HepG2 (cell line): ENCODE measurements around the gene FADD.

Experiments
- CBFB ChIP-seq: sonication (generic); formaldehyde crosslinking; IDR thresholded peaks from 2 replicates; pipeline ENCODE4 v1.4.0; 2020; ENCODE audit warnings: missing genetic modification reagents
- CENPX ChIP-seq: sonication (generic); formaldehyde crosslinking; IDR thresholded peaks from 2 replicates; pipeline ENCODE4 v1.9.0; 2021; ENCODE audit warnings: mild to moderate bottlenecking, missing genetic modification reagents, moderate library complexity
- IRF2 ChIP-seq: IDR thresholded peaks from 2 replicates; pipeline ENCODE4 v1.6.1; 2018; ENCODE audit warnings: missing genetic modification reagents, missing compliant biosample characterization
- NBN ChIP-seq: fragments of 450-650 bp; conservative IDR thresholded peaks from 2 replicates; pipeline ENCODE4 v1.6.1; 2017
- STAG1 ChIP-seq: sonication (generic); formaldehyde crosslinking; IDR thresholded peaks from 2 replicates; pipeline ENCODE4 v1.4.0; 2020; ENCODE audit warnings: missing genetic modification reagents
- XRCC5 ChIP-seq: fragments of 200-400 bp; formaldehyde crosslinking; optimal IDR thresholded peaks from 2 replicates; pipeline ENCODE3; 2017; ENCODE audit warnings: mild to moderate bottlenecking, low read length
- ZNF251 ChIP-seq: sonication (generic); formaldehyde crosslinking; IDR thresholded peaks from 2 replicates; pipeline ENCODE4 v1.9.0; 2021; ENCODE audit warnings: mild to moderate bottlenecking, missing genetic modification reagents
- ZNF556 ChIP-seq: sonication (generic); formaldehyde crosslinking; IDR thresholded peaks from 2 replicates; pipeline ENCODE4 v1.4.0; 2020; ENCODE audit warnings: mild to moderate bottlenecking, missing genetic modification reagents, borderline replicate concordance
- ZNF660 ChIP-seq: sonication (generic); formaldehyde crosslinking; IDR thresholded peaks from 2 replicates; pipeline ENCODE4 v1.5.1; 2020; ENCODE audit warnings: mild to moderate bottlenecking, low read depth, missing genetic modification reagents, borderline replicate concordance
- TF ChIP-seq, protein P1 (sequence below): sonication (generic); formaldehyde crosslinking; IDR thresholded peaks from 2 replicates; pipeline ENCODE4 v1.5.0; 2020; ENCODE audit warnings: mild to moderate bottlenecking, missing genetic modification reagents, moderate library complexity
- TF ChIP-seq, protein P2 (sequence below): sonication (generic); formaldehyde crosslinking; IDR thresholded peaks from 2 replicates; pipeline ENCODE4 v1.4.0; 2020; ENCODE audit warnings: missing genetic modification reagents
- TF ChIP-seq, protein P3 (sequence below): sonication (generic); formaldehyde crosslinking; IDR thresholded peaks from 2 replicates; pipeline ENCODE4 v1.8.0; 2022; ENCODE audit warnings: low read depth, missing genetic modification reagents
- TF ChIP-seq, protein P4 (sequence below): sonication (generic); formaldehyde crosslinking; IDR thresholded peaks from 2 replicates; pipeline ENCODE4 v1.4.0; 2020; ENCODE audit warnings: missing genetic modification reagents

DNA sequence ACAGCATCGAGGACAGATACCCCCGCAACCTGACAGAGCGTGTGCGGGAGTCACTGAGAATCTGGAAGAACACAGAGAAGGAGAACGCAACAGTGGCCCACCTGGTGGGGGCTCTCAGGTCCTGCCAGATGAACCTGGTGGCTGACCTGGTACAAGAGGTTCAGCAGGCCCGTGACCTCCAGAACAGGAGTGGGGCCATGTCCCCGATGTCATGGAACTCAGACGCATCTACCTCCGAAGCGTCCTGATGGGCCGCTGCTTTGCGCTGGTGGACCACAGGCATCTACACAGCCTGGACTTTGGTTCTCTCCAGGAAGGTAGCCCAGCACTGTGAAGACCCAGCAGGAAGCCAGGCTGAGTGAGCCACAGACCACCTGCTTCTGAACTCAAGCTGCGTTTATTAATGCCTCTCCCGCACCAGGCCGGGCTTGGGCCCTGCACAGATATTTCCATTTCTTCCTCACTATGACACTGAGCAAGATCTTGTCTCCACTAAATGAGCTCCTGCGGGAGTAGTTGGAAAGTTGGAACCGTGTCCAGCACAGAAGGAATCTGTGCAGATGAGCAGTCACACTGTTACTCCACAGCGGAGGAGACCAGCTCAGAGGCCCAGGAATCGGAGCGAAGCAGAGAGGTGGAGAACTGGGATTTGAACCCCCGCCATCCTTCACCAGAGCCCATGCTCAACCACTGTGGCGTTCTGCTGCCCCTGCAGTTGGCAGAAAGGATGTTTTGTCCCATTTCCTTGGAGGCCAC is 3.3 kb downstream of the FADD start:
- TF ChIP-seq, protein P1, sequence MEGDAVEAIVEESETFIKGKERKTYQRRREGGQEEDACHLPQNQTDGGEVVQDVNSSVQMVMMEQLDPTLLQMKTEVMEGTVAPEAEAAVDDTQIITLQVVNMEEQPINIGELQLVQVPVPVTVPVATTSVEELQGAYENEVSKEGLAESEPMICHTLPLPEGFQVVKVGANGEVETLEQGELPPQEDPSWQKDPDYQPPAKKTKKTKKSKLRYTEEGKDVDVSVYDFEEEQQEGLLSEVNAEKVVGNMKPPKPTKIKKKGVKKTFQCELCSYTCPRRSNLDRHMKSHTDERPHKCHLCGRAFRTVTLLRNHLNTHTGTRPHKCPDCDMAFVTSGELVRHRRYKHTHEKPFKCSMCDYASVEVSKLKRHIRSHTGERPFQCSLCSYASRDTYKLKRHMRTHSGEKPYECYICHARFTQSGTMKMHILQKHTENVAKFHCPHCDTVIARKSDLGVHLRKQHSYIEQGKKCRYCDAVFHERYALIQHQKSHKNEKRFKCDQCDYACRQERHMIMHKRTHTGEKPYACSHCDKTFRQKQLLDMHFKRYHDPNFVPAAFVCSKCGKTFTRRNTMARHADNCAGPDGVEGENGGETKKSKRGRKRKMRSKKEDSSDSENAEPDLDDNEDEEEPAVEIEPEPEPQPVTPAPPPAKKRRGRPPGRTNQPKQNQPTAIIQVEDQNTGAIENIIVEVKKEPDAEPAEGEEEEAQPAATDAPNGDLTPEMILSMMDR = no peak
- TF ChIP-seq ZNF556 (CRISPR knock-in tag) = no peak
- TF ChIP-seq, protein P2, sequence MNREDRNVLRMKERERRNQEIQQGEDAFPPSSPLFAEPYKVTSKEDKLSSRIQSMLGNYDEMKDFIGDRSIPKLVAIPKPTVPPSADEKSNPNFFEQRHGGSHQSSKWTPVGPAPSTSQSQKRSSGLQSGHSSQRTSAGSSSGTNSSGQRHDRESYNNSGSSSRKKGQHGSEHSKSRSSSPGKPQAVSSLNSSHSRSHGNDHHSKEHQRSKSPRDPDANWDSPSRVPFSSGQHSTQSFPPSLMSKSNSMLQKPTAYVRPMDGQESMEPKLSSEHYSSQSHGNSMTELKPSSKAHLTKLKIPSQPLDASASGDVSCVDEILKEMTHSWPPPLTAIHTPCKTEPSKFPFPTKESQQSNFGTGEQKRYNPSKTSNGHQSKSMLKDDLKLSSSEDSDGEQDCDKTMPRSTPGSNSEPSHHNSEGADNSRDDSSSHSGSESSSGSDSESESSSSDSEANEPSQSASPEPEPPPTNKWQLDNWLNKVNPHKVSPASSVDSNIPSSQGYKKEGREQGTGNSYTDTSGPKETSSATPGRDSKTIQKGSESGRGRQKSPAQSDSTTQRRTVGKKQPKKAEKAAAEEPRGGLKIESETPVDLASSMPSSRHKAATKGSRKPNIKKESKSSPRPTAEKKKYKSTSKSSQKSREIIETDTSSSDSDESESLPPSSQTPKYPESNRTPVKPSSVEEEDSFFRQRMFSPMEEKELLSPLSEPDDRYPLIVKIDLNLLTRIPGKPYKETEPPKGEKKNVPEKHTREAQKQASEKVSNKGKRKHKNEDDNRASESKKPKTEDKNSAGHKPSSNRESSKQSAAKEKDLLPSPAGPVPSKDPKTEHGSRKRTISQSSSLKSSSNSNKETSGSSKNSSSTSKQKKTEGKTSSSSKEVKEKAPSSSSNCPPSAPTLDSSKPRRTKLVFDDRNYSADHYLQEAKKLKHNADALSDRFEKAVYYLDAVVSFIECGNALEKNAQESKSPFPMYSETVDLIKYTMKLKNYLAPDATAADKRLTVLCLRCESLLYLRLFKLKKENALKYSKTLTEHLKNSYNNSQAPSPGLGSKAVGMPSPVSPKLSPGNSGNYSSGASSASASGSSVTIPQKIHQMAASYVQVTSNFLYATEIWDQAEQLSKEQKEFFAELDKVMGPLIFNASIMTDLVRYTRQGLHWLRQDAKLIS (CRISPR knock-in tag) = no peak
- no peak for TF ChIP-seq IRF2
- TF ChIP-seq ZNF660 (CRISPR knock-in tag) = no peak
- no peak for TF ChIP-seq ZNF251 (CRISPR knock-in tag)
- TF ChIP-seq, protein P3, sequence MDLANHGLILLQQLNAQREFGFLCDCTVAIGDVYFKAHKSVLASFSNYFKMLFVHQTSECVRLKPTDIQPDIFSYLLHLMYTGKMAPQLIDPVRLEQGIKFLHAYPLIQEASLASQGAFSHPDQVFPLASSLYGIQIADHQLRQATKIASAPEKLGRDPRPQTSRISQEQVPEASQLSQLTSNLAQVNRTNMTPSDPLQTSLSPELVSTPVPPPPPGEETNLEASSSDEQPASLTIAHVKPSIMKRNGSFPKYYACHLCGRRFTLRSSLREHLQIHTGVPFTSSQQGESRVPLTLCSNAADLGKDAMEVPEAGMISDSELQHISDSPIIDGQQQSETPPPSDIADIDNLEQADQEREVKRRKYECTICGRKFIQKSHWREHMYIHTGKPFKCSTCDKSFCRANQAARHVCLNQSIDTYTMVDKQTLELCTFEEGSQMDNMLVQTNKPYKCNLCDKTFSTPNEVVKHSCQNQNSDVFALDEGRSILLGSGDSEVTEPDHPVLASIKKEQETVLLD (CRISPR knock-in tag) = no peak
- no peak for TF ChIP-seq CENPX (CRISPR knock-in tag)
- no peak for TF ChIP-seq XRCC5
- TF ChIP-seq, protein P4, sequence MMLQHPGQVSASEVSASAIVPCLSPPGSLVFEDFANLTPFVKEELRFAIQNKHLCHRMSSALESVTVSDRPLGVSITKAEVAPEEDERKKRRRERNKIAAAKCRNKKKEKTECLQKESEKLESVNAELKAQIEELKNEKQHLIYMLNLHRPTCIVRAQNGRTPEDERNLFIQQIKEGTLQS = no peak
- no peak for TF ChIP-seq NBN
- TF ChIP-seq CBFB (CRISPR knock-in tag) = no peak
- no peak for TF ChIP-seq STAG1
